Hepatocyte (in vitro differentiated cells): ENCODE results near the gene SRGN. TPM values are rescaled to one million over a fixed set of nuclear protein-coding genes. Genes with fewer than 3 reads are reported as not detected.

Experiments used
- DNase-seq: peaks from one replicate; pipeline ENCODE4 v3.0.0-alpha.2; 2016; ENCODE audit warnings: low spot score
- H2AFZ ChIP-seq: fragments of 200-600 bp; sonication (generic); 2 replicates; pipeline ENCODE4 v1.6.0; 2016; ENCODE audit warnings: antibody characterized with exemption, mild to moderate bottlenecking
- H3K27ac ChIP-seq: fragments of 200-600 bp; sonication (generic); 2 replicates; pipeline ENCODE4 v1.5.1; 2016; ENCODE audit warnings: mild to moderate bottlenecking
- H3K27me3 ChIP-seq: fragments of 200-600 bp; sonication (generic); 2 replicates; pipeline ENCODE4 v1.6.1; 2016
- H3K36me3 ChIP-seq: fragments of 200-600 bp; sonication (generic); replicated peaks from 2 replicates; pipeline ENCODE4 v1.5.1; 2016; ENCODE audit warnings: low read depth; ENCODE audit not compliant: insufficient read depth
- H3K4me1 ChIP-seq: fragments of 200-600 bp; sonication (generic); 2 replicates; pipeline ENCODE4 v1.5.1; 2016; ENCODE audit warnings: mild to moderate bottlenecking, moderate library complexity; ENCODE audit not compliant: insufficient read depth
- H3K4me2 ChIP-seq: fragments of 200-600 bp; sonication (generic); 2 replicates; pipeline ENCODE4 v1.6.0; 2016
- H3K4me3 ChIP-seq: fragments of 200-600 bp; sonication (generic); 2 replicates; pipeline ENCODE4 v1.5.1; 2016; ENCODE audit warnings: mild to moderate bottlenecking
- H3K79me2 ChIP-seq: fragments of 200-600 bp; sonication (generic); 2 replicates; pipeline ENCODE4 v1.6.0; 2017; ENCODE audit warnings: mild to moderate bottlenecking
- H3K9me2 ChIP-seq: fragments of 200-600 bp; sonication (generic); replicated peaks from 2 replicates; pipeline ENCODE4 v1.6.0; 2017; ENCODE audit warnings: mild to moderate bottlenecking; ENCODE audit not compliant: insufficient read depth
- H3K9me3 ChIP-seq: fragments of 200-600 bp; sonication (generic); 2 replicates; pipeline ENCODE4 v1.5.1; 2016; ENCODE audit warnings: low read depth, mild to moderate bottlenecking
- H4K20me1 ChIP-seq: fragments of 200-600 bp; sonication (generic); 2 replicates; pipeline ENCODE4 v1.6.0; 2016; ENCODE audit warnings: mild to moderate bottlenecking; ENCODE audit not compliant: insufficient read depth, poor library complexity, severe bottlenecking
- CTCF ChIP-seq: fragments of 200-600 bp; sonication (generic); IDR thresholded peaks from 2 replicates; pipeline ENCODE4 v1.5.1; 2016; ENCODE audit warnings: antibody characterized with exemption, mild to moderate bottlenecking; ENCODE audit not compliant: poor library complexity
- EZH2 ChIP-seq: fragments of 200-600 bp; sonication (generic); IDR thresholded peaks from 2 replicates; pipeline ENCODE4 v1.6.1; 2016; ENCODE audit warnings: antibody characterized with exemption, mild to moderate bottlenecking, borderline replicate concordance
- EZH2phosphoT487 ChIP-seq: fragments of 200-600 bp; sonication (generic); IDR thresholded peaks from one replicate; pipeline ENCODE4 v1.6.1; 2018; ENCODE audit warnings: antibody characterized with exemption, mild to moderate bottlenecking, low read depth, moderate library complexity; ENCODE audit not compliant: unreplicated experiment, severe bottlenecking
- WGBS: methylation state at CpG from one replicate; pipeline ENCODE4 v1.1.6; 2016; ENCODE audit warnings: low lambda C conversion rate; ENCODE audit errors: missing lambda C conversion rate; 5-methylcytosine and 5-hydroxymethylcytosine counted together
- polyA plus RNA-seq: library from polyadenylated mRNA; unstranded; fragments of >200 nt; fragmentation: Nextera tagmentation; extraction: Ambion mirVana; gene quantifications from 2 replicates; pipeline ENCODE4 v1.2.1, GENCODE V29; 2016
- small RNA-seq: library from RNA; depleted of rRNA; stranded (forward); fragments of <200 nt; gene quantifications from one replicate; pipeline ENCODE3, GENCODE V24; 2014
- total RNA-seq: library from RNA; depleted of rRNA; stranded (reverse); fragments of >200 nt; gene quantifications from 2 replicates; pipeline ENCODE4 v1.2.3, GENCODE V29; 2014

SRGN gene
- total and polyA plus RNA-seq, 2 experiments from 2014 or later: 0.36 to 2.5 TPM

GRCh38 chr10:69153227-69153626 lies 65.3 kb downstream of the SRGN start:
- Histone ChIP-seq H3K4me1 (no peaks in the 10 kb centered on the region), H3K79me2 (peaks cover 63% of the 10 kb centered on the region), H3K27ac (no peak overlapping the region), H3K9me3 (no peaks in the 10 kb centered on the region), H3K36me3 (no peaks in the 10 kb centered on the region), H2AFZ (no peak overlapping the region), H4K20me1 (peaks cover 19% of the 10 kb centered on the region), H3K9me2 (no peaks in the 10 kb centered on the region), H3K4me2 (no peak overlapping the region), H3K27me3 (no peaks in the 10 kb centered on the region), H3K4me3 (no peak overlapping the region)
- TF ChIP-seq CTCF: no peak
- TF ChIP-seq EZH2phosphoT487: no peak
- no peak for TF ChIP-seq EZH2
- DNase-seq: no peak
- WGBS: 85% methylated on average over 6 of the region's 6 CpGs

Small RNA genes lying within 50 kb of the gene (small RNA-seq; reads per million reads assigned to genes)
- gene RF00017: not detected

Other genes with a start within 250 kb of the SRGN start
- 40.5 and 40.9 TPM in 2 replicates for gene DDX50, start 186.8 kb upstream of the SRGN start, total RNA-seq
- 19.5 and 21.6 TPM in 2 replicates for gene DDX50, start 186.8 kb upstream of the SRGN start, polyA plus RNA-seq
- 55.6 and 55.7 TPM in 2 replicates for gene DDX21, start 131.9 kb upstream of the SRGN start, total RNA-seq
- 15.8 and 17.0 TPM in 2 replicates for gene DDX21, start 131.9 kb upstream of the SRGN start, polyA plus RNA-seq
- 32.6 and 40.5 TPM in 2 replicates for gene KIFBP, start 99.3 kb upstream of the SRGN start, total RNA-seq
- 33.8 and 35.1 TPM in 2 replicates for gene KIFBP, start 99.3 kb upstream of the SRGN start, polyA plus RNA-seq
- 51.7 and 57.6 TPM in 2 replicates for gene VPS26A, start 36.1 kb downstream of the SRGN start, total RNA-seq
- 58.7 and 71.2 TPM in 2 replicates for gene VPS26A, start 36.1 kb downstream of the SRGN start, polyA plus RNA-seq
- 25.2 and 27.6 TPM in 2 replicates for gene SUPV3L1, start 92.1 kb downstream of the SRGN start, total RNA-seq
- 25.9 and 27.9 TPM in 2 replicates for gene SUPV3L1, start 92.1 kb downstream of the SRGN start, polyA plus RNA-seq
- 27.7 and 27.9 TPM in 2 replicates for gene HKDC1, start 132.2 kb downstream of the SRGN start, total RNA-seq
- 19.5 and 23.6 TPM in 2 replicates for gene HKDC1, start 132.2 kb downstream of the SRGN start, polyA plus RNA-seq
- 24.3 and 31.1 TPM in 2 replicates for gene HK1, start 190.4 kb downstream of the SRGN start, total RNA-seq
- 42.5 and 55.4 TPM in 2 replicates for gene HK1, start 190.4 kb downstream of the SRGN start, polyA plus RNA-seq